ENCODE measurements around the gene KCND2.

The KCND2 gene

GRCh38 chr7:120311028-120311788, 38.2 kb downstream of the KCND2 start:
- DNase-seq: no peak

DNA sequence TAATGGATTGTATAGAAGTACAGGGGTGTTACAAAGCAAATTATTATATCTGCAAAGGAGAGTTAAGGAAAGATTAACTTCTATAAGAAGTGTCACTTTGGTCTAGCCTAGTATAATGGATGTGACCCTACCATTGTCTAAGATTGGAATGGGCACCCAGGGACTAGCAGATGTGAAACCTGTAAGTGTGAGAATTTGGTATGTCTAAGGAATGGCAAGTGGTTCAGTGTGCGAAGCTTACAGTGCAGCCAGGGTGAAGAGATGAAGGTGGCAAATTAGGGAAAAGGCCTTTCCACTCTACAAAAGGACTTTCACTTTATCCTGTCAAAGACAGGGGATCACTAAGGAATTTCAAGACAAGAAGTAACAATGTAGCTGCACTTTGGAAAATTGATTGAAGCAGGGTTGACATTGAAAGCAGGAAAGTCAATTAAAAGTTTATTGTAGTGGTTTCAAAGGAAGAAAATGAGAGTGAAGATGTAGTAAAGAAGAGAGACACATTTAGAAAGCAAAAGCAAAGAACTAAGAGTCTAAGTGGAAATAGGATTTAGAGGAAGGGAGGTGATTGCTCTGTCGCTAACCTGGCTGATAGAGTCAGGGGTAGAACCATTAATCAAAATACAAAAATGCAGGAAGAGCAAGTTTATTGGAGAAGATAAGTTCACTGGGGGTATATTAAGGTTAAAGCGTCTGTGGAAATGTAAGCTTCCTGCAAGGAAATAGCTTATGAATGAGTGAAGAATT, 47.4 kb downstream of the KCND2 start:
- DNase-seq: no peak

- DNase-seq: no peak
Observed at GRCh38 chr7:120327054-120327453, 54.1 kb downstream of the KCND2 start.

DNA sequence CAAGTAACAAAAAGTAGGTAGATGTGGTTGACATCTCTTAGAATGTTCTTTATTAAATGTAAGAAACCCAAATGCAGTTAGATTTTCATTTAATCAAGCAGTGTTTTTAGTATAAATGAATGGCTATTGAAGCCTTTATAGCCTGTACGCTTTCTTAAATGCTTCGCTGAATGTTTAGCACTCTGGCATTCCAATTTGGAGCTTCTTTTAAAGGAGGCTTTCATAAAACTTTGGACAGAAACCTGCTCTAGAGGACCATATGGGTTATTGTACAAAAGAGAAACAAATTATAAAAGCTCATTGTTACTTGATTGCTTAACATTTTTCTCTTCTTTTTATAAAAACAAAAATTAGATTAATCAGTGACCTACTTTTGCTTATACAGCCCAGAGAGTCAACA, 59.5 kb downstream of the KCND2 start:
- no peak for DNase-seq

- no peak for DNase-seq
Observed at GRCh38 chr7:120334475-120334874, 61.5 kb downstream of the KCND2 start.

DNA sequence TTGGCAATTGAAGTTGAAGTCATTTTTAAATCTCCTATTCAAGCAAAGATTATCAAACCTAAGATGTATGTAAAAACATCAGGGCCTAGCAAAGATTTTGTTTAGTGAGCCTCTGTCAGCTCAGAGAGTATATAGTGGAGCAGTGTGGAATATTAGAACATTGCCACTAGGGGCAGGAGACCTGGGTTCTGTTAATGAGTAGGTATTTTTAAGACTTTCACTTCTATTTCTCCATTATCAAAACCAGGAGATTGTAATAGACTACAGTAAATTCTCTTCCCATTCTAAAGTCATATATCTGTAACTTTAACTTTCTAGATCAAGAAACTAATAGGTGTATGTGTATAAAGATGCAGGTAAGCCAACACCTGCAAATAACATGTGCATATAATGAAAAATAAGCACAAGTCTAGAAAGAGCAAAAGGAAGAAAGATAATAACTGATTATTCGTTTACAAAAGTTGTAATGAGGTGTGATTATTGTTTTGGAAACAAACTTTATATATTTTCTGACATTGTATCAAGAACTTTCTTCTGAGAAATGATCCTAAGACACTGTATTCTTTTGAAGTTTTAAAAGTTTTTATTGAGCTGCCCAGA, 64.4 kb downstream of the KCND2 start:
- peak; percentile 0 for DNase-seq

- DNase-seq: no peak
Observed at GRCh38 chr7:120344276-120344675, 71.3 kb downstream of the KCND2 start.

DNA sequence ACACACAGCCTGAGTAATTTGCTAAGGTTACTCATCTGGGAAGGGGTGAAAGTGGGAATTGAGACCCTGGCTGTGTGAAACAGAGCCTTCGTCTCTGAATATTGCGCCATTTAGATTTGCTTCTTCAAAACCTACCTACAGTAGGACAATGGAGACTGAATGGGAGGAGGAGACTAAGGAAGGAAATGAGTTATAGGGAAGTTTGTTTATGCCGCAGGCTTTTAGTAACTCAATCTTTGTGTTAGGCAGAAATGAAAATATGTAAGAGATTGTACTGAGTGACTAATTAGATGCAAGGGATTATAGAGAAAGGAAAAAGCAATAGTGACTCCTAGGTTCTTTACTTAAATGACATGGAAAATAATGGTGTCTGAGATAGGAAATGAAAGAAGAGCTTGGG, 80.2 kb downstream of the KCND2 start:
- no peak for DNase-seq

GRCh38 chr7:120360918-120361317, 87.9 kb downstream of the KCND2 start:
- no peak for DNase-seq

DNA sequence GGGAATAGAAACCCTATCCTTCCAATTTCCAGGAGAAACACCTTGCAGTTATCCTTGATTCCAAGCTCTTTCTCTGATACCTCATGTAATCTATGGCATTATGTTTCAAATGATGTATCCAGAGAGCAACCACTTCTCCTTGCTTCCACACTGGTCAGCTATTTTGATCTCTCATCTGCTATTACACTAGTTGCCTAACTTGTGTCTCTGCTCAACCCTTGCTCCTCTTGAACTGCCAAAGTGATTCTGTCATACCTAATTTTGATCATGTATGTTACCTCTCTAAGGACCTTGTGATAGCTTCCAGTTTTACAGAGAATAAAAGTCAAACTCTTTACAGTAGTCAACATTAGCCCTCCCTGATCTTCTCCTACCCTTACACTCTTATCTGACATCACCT, 90.4 kb downstream of the KCND2 start:
- DNase-seq: no peak

- DNase-seq: no peak
Observed at GRCh38 chr7:120370954-120371353, 98.0 kb downstream of the KCND2 start.

DNA sequence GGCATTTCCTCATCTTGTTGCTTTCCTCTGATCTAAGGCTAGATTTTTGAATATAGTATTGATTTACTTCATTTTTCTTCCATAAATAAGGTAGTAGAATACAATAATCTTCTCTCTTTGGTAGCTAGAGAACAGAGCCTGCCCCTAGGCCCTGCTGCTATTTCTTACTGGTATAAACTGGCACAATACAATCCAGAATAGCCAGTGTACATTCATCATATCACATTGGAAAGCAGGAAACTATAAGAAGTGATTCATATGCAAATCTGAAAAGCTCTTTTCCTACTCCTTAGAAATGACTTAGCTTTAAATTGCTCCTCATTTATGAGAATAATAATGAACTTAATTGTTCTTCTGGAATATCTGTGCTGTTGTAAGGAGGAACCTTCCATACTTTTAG, 100.2 kb downstream of the KCND2 start:
- no peak for DNase-seq

DNA sequence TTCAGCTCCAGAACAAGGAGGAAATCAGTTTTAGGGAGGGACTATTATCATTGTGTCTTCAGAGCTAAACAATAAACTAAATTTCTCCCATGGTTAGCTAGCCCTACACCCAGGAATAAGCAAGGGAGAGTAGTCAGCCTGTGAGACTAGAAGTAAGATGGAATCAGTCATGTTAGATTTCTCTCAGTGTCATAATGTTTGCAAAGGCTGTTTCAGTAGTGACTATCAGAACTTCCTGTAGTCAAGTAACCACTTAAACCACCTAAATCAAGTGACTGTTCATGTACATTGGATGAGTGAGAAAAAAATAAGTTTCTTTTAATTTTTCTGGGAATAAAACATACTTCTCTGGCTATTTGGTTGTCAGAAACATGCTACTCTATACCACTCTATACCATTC, 121.6 kb downstream of the KCND2 start:
- no peak for DNase-seq

GRCh38 chr7:120395526-120396019, 122.6 kb downstream of the KCND2 start:
- no peak for DNase-seq

DNA sequence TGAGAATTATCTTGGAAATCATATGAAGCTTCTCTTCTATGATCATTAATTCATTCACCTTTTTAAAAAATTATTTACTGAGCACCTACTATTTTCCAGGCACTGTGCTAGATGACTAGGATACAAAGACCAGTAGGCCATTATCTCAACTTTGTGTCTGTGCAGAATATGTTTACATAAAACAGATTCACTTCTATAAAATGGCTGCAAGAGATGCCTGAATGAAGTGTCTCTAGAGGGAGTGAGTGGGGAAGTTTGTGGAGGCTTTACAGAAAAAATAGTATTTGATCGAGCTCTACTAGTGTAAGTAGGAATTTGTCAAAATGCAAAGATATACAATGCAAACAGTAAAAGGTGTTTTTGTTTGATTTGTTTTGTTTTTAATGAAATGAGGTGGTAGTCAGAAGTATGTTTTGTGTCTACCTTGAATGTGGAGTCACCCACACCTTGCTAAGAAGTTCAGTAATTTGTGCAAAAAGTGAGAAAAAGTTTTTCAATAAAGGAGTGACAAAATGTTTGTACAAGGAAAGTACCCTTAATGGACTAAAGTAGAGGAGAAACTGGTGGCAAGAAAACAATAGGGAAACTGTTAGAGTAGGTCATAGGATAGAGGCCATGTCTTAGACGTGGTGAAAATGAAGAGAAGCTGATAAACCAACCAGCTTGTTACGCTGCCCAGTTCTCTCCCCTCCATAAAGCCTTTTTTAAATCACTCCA, 125.5 kb downstream of the KCND2 start:
- no peak for DNase-seq

- no peak for DNase-seq
Observed at GRCh38 chr7:120400806-120401455, 128.0 kb downstream of the KCND2 start.

DNA sequence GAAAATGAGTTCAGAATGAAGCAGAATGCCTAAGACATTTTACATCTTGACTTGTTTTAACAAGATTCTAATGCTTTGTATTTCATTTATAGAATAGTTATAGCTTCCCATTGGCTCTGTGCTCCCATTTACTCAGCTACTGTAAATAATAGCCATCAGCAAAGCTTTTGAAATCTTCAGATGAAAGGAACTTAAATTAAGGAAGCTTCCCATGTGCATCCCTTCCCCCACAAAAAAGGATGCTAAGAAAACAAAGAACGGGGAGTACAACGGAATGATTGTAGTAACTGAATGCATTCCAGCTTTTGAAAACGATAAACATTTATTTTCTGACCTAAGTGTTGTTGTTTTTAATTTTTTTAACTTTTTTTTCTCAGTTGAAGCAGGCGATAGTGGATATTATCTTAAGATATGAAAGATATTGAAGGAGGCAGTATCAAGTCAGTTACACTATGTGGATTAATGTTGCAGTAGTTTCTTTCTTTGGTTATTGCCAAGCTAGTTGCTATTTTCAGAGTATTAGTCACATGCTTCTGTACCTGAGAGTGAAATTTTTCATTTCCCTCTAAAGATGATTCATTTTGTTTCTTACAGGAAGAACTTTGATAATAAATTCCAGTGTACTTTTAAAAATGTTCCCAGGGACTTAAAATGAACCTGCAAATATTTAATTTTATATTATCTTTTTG, 129.2 kb downstream of the KCND2 start:
- no peak for DNase-seq

GRCh38 chr7:120402801-120403200, 129.8 kb downstream of the KCND2 start:
- no peak for DNase-seq

- no peak for DNase-seq
Observed at GRCh38 chr7:120404042-120404441, 131.1 kb downstream of the KCND2 start.

GRCh38 chr7:120405652-120406051, 132.7 kb downstream of the KCND2 start:
- DNase-seq: no peak

DNA sequence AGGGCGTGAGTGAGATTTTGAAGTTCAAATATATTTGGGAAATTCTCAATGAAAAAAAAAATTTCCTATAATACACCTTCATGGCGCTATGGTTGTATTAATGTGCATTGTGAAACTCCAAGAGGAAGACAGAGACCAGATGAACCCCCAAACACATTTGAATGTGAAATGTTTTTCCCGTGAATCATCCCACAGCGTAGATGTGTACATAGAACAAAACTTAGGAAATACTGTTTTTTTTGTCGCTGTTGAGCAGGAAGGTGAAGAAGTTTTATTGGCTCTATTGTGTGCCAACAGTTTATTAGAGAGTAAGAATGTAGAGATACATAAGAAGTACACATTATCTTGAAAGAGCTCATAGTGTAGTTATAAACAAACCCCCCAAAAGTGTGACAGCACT, 134.0 kb downstream of the KCND2 start:
- DNase-seq: peak; percentile 0
